GM19035 (cell line): ENCODE measurements around the gene ATP6V1G3.
"Not testable (repeated sequence)": the region's sequence is repeated elsewhere in the genome, so short reads cannot be mapped to it uniquely, and the experiment has no call there.

Source experiments
- ATAC-seq: cut with Tn5 transposase; IDR thresholded peaks from one replicate; pipeline ENCODE4 v1.9.1; 2021; ENCODE audit not compliant: unreplicated experiment

Gene ATP6V1G3

DNA sequence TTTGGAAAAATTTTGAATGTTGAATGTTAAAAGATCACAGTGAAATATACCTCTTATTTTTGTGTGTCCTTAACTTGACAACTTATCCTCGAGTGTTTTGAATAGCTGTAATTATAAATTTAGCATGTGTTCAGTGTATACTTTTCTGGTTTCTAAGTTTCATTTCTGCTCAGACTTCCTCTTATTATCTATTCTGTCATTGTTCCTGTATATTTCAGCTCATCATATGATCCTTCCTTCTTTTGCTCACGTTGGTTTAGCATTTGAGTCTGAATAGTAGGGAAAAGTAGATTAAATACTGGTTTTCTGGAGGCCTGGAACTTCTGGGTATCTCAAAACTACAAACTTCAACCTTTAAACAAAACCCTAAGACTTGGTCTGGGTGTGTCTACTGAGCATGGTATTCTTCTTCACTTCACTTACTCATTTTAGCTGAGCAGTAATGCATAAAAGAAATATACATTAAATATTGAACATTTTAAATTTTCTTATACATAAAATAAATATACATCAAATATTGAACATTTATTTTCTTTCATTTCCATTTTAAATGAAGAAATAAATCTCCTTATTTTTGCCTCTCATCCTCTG, 3.3 kb upstream of the ATP6V1G3 start:
- ATAC-seq, result peak; percentile 89

DNA sequence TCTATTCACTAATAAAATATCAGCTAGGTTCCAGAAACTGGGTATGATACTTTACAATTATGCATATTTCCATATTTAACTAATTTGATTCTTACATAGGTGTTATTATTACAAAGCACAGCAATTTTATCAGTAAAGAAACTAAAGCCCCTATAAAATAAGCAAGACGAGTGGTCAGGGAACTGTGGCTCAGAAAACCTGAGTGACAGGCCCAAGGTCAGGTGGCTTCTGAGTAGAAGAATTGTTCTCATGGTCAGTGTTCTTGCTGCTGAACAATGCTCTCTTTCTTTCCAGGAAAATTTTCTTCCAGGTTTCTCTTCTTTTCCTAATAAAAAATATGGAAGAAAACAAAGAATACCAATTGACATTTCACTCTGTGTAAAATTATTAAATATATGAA, 2.2 kb upstream of the ATP6V1G3 start:
- no peak for ATAC-seq

DNA sequence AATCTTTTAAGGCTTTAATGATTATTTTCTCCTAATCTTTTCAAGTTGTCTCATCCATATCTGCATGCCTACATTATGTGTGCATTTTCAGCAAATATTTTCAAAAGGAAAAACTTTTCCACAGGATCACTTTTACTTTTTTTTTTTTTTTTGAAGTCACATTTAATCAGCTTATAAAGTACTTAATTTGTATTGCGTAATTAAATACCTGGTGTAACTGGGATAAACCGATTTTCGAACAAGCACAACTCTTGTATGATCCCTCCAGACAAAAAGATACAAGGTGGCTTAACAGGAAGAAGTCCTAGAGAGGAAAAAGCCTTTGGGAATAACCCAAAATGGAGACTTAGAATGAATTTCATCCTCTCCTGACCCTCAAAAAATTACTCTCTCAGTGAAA, 1.3 kb upstream of the ATP6V1G3 start:
- ATAC-seq, result no peak

DNA sequence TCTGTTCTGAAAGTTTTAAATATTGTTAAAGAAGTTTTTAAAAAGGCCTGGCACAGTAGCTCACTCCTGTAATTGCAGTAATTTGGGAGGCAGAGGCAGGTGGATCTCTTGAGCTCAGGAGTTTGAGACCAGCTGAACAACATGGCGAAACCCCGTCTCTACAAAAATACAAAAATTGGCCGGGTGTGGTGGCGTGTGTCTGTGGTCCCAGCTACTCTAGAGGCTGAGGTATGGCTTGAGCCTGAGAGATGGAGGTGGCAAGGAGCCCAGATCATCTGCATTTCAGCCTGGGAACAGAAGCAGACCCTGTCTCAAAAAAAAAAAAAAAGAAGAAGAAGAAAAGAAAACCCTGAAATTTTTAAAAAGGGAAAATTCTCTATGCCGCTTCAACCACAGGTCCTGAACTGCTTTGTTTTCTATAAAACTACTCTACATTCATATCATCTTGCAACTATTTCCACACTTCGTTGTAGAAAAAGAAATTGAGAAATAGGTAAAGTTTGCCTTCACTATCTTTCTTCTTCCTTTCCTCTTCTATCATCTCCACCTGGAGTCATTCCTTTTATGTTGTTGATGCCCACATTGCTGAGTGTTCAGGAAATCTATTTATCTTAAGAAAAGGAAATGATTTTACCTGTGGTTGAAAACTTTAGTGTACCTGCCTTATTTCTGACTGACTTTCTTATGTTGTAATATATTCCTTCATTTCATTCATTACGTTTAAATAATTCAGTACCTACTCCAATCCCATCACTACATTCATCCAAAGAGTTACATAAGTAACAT, 1.7 kb downstream of the ATP6V1G3 start:
- ATAC-seq, result no peak

DNA sequence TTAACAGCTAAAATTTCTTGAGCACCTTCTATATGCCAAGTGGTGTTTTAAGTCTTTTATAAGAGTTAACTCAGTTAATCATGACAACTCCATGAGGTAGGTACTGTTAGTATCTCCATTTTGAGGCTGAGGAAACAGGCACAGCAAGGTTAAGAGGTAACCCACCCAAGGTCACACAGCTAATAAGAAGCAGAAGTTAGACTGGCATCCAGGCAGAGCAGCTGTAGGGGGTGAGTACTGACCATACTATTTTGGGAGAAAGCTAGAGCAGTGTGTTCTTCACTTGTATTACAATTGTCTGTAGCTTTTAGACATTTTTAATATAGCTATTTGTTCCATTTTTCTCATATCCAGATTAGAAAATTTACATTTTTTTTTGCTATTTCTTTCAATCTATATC, 4.8 kb downstream of the ATP6V1G3 start:
- no peak for ATAC-seq

DNA sequence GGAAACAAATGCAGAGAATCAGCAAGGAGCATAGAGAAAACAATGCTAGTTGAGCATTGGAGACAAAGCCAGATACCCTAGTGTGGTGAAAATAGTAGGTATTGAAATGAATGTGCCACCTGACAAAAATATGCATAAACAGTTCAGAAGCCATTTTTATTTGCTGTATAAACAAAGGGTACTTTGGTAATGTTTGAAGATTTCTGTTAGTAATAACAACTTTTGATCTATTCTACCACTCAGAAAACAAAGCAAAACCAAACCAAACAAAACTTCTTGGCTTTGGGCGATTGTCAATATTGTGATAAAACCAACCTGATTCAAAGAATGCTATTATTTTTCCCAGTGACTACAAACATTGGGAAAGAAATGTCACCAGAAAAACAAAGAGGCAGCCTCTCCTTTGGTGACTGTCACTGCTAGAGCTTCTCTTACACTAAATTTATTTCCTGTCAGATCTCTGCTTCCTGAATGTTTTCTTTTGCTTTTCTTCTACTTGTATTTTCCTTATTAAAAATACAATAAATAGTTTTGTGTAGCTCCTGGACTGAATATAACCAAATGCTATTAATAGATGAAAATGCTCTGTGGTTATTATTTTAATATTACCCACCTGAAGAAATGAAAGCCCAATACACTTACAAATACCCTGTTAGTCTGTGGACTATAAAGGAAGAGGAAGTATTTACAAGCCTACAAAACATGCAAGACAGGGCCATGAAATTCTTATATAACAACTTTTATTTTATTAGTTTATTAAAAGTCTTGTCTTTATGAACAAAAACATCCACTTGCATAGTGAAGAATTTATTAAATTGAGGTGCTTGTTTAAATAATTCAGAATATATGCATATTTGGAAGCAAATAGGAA, 5.7 kb downstream of the ATP6V1G3 start:
- ATAC-seq, result no peak

DNA sequence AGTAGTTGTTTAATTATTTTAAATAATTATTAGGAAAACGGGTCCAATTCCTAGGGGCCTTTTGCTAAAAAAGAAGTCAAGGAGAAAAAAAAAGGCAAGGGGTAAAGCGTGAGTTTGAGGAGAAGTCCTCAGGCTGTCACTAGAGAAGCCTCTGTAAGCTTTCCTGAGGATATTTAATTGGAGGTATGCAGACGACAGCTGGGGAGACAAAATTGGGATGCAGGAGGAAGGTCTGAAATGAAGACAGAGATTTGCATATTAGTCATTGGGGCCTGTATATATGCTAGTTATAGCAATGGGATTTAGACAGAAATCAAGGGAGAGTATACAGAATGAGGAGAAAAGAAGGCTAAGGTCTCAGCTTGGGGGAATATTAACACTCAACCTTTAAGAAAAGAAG, 8.6 kb downstream of the ATP6V1G3 start:
- no peak for ATAC-seq

DNA sequence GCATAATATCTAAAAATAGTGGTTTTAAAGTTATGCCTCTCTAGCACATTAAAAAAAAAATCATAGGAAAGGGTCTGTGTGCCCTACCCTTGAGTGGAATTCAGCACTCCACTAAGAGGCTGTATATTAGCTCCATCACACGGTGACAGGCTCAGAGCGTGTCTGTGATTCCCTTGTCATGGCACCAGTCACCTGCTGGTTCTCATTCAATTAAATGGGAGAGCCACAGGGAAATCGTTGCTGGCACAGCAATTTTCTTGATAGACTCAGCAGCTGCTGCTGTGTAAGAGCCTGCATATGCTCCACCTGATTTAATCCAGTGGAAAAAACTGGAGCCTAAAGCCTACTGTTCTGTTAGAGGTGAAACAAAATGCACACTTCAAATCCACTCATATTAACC, 9.5 kb downstream of the ATP6V1G3 start:
- ATAC-seq, result no peak

DNA sequence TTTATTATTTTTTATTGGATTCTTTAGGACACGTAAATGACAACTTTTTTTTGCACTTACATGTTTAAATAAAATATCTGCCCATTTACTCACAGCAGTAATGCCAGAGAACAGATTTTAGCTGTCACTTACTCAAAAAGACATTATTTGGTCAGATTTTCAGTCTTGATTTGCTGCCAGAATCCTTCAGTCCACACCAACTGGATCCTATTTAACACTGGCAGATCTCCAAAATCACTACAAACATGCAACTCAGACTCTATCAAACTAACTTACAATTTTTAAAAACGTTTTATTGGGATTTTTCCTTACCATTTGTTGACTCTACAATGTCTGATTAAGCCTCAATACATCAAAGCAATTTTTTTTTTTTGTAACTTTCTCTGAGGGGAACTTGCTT, 11.1 kb downstream of the ATP6V1G3 start:
- no peak for ATAC-seq

DNA sequence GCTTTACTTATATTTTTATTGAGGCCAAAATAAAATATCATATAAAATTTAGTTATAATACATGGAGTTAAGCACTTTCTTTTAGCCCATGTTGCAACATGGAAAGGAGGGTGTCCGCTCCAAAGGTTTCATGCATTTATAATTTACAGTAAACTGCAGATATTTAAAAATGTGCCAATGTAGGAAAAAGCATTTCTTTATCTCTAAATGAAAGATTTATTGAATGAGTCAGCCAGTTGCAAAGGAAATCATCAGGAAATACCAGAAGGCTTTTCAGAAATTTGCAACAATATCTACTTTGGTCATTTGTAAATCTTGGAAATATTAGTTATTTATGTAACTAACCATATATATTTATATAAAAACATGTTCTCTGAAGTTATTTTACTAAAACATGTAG, 12.1 kb downstream of the ATP6V1G3 start:
- no peak for ATAC-seq

DNA sequence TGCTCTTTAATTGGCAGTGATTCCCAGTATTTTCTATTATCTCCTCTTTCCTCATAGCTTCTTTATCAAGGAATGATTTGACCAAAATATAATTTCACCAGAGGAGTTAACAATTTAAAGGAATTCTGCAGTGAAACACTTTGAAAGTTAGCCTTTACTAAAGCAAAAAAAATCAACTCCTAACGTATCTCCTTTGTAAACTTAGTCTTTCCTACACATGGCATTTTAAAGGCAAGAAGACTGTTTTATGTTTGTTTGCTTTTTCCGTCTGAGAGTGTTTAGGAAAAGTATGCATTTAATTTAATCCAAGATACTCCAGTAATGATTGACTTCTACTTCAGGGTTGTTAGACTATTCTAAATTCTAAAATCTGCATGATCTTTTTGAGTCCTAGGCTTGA, 15.9 kb downstream of the ATP6V1G3 start:
- ATAC-seq, result no peak

DNA sequence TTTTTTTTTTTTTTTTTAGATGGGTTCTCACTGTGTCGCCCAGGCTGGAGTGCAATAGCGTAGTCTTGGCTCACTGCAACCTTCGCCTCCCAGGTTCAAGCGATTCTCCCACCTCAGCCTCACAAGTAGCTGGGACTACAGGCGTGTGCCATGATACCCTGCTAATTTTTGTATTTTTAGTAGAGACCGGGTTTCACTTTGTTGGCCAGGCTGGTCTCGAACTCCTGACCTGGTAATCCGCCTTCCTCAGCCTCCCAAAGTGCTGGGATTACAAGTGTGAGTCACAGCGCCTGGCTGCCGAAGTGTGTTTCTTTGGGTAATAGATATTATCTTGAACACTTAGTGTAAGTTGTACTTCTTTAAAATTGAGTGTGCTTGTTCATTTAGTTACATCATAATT, 16.4 kb downstream of the ATP6V1G3 start:
- not testable (repeated sequence) for ATAC-seq

DNA sequence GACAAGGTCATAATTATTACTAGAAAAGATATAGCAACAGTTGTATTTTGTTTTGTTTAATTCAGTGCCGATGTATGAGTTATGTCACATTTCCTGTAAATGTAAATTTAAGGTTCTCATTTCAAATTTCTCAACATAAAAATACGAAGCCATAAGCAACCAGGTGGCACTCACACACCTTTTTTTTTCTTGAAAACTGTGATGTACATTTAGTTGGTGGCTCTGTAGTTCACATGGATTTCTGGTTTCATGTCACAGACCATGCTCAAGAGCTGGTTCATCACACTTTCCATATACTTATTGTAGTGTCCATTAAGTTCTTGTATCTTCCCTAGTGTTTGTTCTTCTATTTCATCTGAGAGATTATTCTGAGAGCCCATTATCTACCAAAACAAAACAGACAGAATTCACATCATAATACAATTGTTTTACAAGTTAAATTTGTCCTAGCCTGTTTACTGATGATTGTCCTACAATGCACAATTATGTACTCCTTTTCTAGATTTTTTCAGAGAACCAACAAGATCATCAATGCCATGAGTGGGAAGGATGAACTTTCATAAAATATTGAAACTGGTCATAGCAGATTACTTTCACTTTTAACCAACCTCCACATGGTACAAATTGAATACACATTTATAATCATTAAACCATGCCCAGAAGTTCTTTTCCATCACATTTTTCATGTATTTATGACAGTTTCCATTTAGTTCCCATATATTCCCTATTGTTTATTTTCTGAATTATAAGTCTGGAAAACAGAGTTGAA, 17.1 kb downstream of the ATP6V1G3 start:
- ATAC-seq, result no peak

DNA sequence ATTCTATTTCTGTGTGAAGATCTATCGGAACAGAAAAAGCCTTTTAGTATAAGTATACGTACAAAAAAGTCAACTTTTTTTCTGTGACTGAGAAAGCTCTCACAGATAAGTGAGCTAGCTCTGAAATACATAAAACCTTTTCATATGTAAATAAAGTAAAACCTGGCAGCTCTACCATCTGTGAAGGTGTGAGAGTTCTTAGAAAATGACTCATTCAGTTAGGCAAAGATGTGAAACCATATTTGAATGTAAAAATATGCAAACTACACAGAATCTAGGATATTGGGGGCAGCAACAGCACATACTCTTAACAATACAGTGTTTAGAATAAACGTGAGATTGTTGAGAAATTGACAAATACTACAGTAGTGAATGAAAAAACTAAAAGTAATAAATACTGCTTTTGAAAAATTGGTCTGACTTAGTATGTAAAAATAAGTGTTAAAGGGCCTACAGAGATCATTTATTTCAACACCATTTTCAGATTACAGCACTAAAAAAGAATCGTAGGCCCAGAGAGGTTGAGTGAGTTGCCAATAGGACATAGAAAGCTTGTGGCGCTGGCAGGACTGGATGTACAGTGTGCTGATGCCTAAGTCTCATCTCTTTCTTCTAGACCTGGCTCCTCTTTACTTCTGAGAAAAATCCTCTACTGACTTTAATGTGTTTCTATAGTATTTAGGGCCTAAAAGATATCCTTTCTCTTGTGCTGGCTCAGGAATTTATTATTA, 19.8 kb downstream of the ATP6V1G3 start:
- ATAC-seq, result peak; percentile 88

DNA sequence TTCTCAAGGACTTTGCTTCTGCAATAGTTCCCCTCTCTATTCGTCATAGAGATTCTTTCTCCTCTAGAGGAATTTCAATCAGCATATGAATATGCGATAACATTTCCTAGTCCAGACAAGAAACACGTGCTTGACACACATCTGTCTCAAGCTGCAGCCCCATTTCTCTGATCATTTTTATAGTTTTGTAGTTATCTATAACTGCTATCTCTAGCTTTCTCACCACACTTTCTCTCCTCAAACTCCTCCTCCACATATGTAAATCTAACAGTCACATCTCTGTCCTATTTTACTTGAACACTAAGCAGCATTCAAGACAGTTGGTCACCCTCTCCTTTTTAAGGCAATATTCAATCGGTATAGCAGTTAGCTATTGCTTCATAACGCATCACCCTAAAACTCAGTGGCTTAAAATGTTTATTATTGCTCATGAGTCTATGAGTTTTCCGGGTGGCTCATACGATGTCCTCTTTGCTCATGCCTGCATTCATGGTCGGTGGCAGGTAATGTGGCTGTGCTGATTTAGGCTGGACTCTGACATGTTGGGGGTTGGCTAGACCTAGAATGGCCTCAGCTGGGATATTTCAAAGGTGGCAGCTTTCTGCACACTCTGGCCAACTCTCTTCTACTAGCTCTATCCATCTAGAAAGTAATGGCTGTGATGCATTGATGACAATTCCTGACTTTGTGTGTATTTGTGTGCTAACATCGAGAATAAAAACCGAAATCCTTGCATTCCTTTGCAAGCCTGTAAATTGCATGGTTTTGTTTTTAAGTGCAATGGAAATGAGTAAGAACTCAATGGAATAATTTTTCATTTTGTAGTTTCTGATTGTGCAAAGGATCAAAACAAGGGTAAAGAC, 20.6 kb downstream of the ATP6V1G3 start:
- no peak for ATAC-seq

DNA sequence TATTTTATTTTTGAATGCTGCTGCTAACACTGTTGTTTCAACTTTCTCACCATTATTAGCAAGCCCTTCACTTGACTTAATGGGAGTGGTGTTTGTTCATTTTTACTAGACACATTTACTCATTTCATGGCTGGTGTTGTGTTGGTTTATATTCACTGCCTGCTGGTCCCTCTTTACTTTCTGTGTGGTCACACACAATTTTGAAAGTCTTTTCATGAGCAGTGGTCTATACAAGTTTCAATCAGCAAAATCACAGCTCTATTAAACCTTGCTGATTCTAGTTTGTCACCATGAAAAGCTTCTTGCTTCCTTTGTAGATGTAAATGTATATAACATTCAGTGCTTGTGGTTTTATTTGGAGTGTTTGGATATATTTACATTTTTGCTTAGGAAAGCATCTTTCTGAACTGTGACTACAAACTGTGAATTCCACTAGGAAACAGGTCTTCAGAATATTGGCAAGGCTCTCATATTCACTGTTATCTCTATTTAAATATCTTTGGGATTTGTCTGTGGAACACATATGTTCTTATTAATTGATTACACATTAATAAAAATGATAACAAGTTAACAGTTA, 22.8 kb downstream of the ATP6V1G3 start:
- ATAC-seq, result no peak

DNA sequence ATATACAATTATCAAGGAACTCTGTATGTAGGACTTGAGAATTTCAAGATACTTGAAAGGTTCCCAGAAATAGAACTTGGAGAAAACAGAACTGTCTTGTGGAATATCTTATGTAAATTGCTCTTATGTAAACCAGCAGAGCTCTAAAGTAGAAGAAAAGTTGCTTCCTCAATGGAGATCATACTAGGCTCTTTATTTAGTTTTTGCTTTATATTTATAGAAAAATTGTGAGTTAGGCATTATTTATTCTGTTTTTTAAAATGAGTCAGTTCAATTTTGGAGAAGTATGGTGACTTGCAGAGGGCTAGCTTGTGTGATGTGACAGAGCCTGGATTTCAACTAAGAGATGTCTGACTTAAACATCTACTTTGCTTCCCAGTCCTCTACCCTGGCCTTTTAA, 40.4 kb downstream of the ATP6V1G3 start:
- ATAC-seq, result no peak

DNA sequence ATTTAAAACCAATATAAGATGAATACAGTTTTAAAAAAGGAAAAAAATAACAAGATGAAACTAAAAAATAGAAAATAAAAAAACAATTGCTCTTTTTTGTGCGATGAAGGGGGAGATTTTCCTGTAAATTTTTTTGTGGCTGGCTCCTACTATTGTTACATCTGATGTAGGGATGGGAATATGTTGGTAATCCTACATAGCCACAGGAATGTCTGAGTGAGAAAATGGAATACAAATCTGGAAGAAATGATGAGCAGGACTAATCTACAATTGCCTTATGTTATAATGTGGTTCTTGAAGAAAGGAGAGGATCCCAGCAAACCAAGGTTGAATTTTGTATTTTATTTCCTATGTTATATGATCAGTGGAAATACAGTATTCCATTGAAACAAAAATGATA, 40.9 kb downstream of the ATP6V1G3 start:
- ATAC-seq, result no peak

DNA sequence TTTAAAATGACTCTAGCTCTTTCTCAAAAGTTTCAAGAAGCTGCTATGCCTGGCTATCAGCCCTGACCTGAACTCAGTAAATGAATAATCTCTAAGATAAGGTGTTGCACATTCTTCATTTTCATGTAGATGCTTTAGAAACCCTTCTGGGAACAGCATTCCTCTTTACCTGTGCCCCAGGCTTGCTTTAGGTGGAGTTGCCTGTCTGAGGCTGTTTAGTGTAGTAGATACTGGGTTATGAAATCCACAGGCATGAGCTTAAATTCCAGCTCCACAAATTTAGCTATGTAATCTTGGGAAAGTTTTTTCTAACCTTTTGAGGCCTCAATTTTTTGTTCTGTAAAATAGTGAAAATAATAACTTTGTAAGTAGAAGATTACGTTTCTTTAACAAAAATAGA, 41.6 kb downstream of the ATP6V1G3 start:
- ATAC-seq, result no peak

DNA sequence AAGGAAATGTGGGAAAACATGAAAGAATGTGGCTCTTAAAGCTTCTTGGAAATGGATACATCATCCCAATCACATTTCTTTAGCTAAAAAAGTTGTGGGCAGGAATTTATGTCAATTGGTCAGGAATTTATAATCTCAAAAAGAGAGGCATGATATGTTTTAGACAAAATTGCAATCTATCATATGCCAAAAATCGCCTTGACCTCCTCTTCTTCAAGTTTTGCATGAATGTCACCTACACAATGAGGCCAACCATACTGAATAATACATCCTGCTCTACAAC, 42.4 kb downstream of the ATP6V1G3 start:
- ATAC-seq, result no peak
